H1 (cell line): ENCODE results near the gene CCDC136. TPM values are rescaled to one million over a fixed set of nuclear protein-coding genes. Genes with fewer than 3 reads are reported as not detected.

Experiments used
- CTCF ChIA-PET: fragments of 300-600 bp; sonication (Branson Sonifier 250); formaldehyde crosslinking; loops from one replicate; lab custom pipeline; 2021; ENCODE audit not compliant: partially characterized antibody; lab: Charles Lee
- POLR2A ChIA-PET: fragments of 300-600 bp; sonication (Branson Sonifier 250); formaldehyde crosslinking; loops from one replicate; lab custom pipeline; 2021; ENCODE audit warnings: inconsistent platforms; ENCODE audit not compliant: partially characterized antibody; lab: Charles Lee
- DNase-seq, 2 experiments: peaks; one replicate each; pipeline versions ENCODE4 v3.0.0 to v3.0.0-alpha.2; 2010 to 2022; ENCODE audit warnings: low spot score in 2 of 2, low read depth in 1 of 2, mixed read lengths in 1 of 2
- FAIRE-seq: peaks from 2 replicates; lab custom pipeline; 2011; peaks lifted over from hg19 to GRCh38; lab: Jason Lieb, UNC
- H2AFZ ChIP-seq: 2 replicates; pipeline ENCODE4 v1.8.1; 2012; ENCODE audit warnings: low read length, inconsistent platforms
- H2AK5ac ChIP-seq: 2 replicates; pipeline ENCODE4 v1.6.1; 2013; ENCODE audit warnings: low read depth, low read length
- H2BK120ac ChIP-seq: replicated peaks from 2 replicates; pipeline ENCODE3; 2013; ENCODE audit warnings: low read depth, low read length, inconsistent platforms
- H2BK12ac ChIP-seq: 2 replicates; pipeline ENCODE4 v1.6.1; 2013; ENCODE audit warnings: low read depth, low read length
- H2BK15ac ChIP-seq: 2 replicates; pipeline ENCODE4 v1.6.1; 2013; ENCODE audit warnings: low read length
- H2BK20ac ChIP-seq: 2 replicates; pipeline ENCODE4 v1.6.1; 2013; ENCODE audit warnings: low read length
- H2BK5ac ChIP-seq: 2 replicates; pipeline ENCODE4 v1.6.1; 2013; ENCODE audit warnings: low read depth, low read length
- H3K14ac ChIP-seq: 2 replicates; pipeline ENCODE4 v1.6.1; 2013; ENCODE audit warnings: inconsistent platforms; ENCODE audit not compliant: insufficient read length
- H3K18ac ChIP-seq: 2 replicates; pipeline ENCODE4 v1.6.1; 2013; ENCODE audit warnings: low read length; ENCODE audit errors: extremely low read depth
- H3K23ac ChIP-seq: 2 replicates; pipeline ENCODE4 v1.6.1; 2013; ENCODE audit warnings: inconsistent platforms; ENCODE audit not compliant: insufficient read length
- H3K23me2 ChIP-seq: 2 replicates; pipeline ENCODE4 v1.6.1; 2013; ENCODE audit warnings: low read depth, low read length
- H3K27ac ChIP-seq: 2 replicates; pipeline ENCODE4 v1.6.1; 2011; ENCODE audit warnings: low read depth, low read length, inconsistent platforms
- H3K27me3 ChIP-seq, 4 experiments: replicated peaks in 1 of 4; 1 replicate in 1 of 4; 2 replicates in 3 of 4; pipeline versions ENCODE4 v1.6.1 to v1.8.1; 2011 to 2013; ENCODE audit warnings: low read length in 3 of 4, mild to moderate bottlenecking in 3 of 4, inconsistent platforms in 2 of 4, mixed read lengths in 2 of 4, moderate library complexity in 1 of 4; ENCODE audit not compliant: control insufficient read depth in 3 of 4, insufficient read depth in 3 of 4; ENCODE audit errors: extremely low read depth in 1 of 4
- H3K36me3 ChIP-seq, 4 experiments: 2 replicates each; pipeline versions ENCODE4 v1.6.1 to v1.8.1; 2011 to 2013; ENCODE audit warnings: mild to moderate bottlenecking in 4 of 4, low read length in 3 of 4, moderate library complexity in 2 of 4, control low read depth in 1 of 4, inconsistent platforms in 1 of 4; ENCODE audit not compliant: insufficient read depth in 4 of 4, control insufficient read depth in 2 of 4
- H3K4ac ChIP-seq: replicated peaks from 2 replicates; pipeline ENCODE3; 2013; ENCODE audit warnings: low read length, low read depth, mixed read lengths, inconsistent platforms; ENCODE audit not compliant: insufficient read length
- H3K4me1 ChIP-seq, 4 experiments: replicated peaks in 1 of 4; 1 replicate in 1 of 4; 2 replicates in 3 of 4; pipeline versions ENCODE4 v1.6.1 to v1.8.1; 2011 to 2013; ENCODE audit warnings: low read length in 3 of 4, inconsistent platforms in 2 of 4, mixed read lengths in 1 of 4; ENCODE audit not compliant: insufficient read depth in 4 of 4, control insufficient read depth in 3 of 4
- H3K4me2 ChIP-seq, 2 experiments: 2 replicates each; pipeline versions ENCODE4 v1.6.1 to v1.8.1; 2011 to 2013; ENCODE audit warnings: low read depth in 2 of 2, low read length in 2 of 2, control low read depth in 1 of 2, inconsistent platforms in 1 of 2, mild to moderate bottlenecking in 1 of 2; ENCODE audit not compliant: insufficient read depth in 1 of 2
- H3K4me3 ChIP-seq, 4 experiments: fragments of 200-600, 300-600 bp in 1 of 4; sonication (generic), shearing (Covaris generic), sonication (Bioruptor Twin) in 1 of 4; 2 replicates each; pipeline versions ENCODE4 v1.5.1 to v1.8.1; 2011 to 2016; ENCODE audit warnings: low read length in 4 of 4, low read depth in 3 of 4, control low read depth in 2 of 4, inconsistent platforms in 2 of 4, mild to moderate bottlenecking in 2 of 4, mixed read lengths in 1 of 4, moderate library complexity in 1 of 4; ENCODE audit not compliant: insufficient read depth in 2 of 4; ENCODE audit errors: extremely low read depth in 1 of 4
- H3K56ac ChIP-seq: replicated peaks from 2 replicates; pipeline ENCODE3; 2013; ENCODE audit warnings: low read depth, mild to moderate bottlenecking, mixed read lengths, low read length, inconsistent platforms; ENCODE audit not compliant: insufficient read length
- H3K79me1 ChIP-seq: 2 replicates; pipeline ENCODE4 v1.6.1; 2013; ENCODE audit warnings: low read depth, low read length, control low read depth
- H3K79me2 ChIP-seq, 2 experiments: 2 replicates each; pipeline versions ENCODE4 v1.6.1 to v1.8.1; 2012 to 2013; ENCODE audit warnings: low read length in 2 of 2, mild to moderate bottlenecking in 2 of 2, inconsistent platforms in 1 of 2; ENCODE audit not compliant: insufficient read depth in 2 of 2, control insufficient read depth in 1 of 2
- H3K9ac ChIP-seq, 4 experiments: replicated peaks in 1 of 4; 1 replicate in 1 of 4; 2 replicates in 3 of 4; pipeline versions ENCODE4 v1.6.1 to v1.8.1; 2011 to 2013; ENCODE audit warnings: low read depth in 3 of 4, low read length in 3 of 4, control low read depth in 2 of 4, mild to moderate bottlenecking in 2 of 4, moderate library complexity in 2 of 4, inconsistent platforms in 1 of 4; ENCODE audit errors: extremely low read depth in 1 of 4
- H3K9me3 ChIP-seq, 2 experiments: 2 replicates each; pipeline versions ENCODE4 v1.6.1 to v1.8.1; 2012 to 2013; ENCODE audit warnings: mild to moderate bottlenecking in 2 of 2, moderate library complexity in 2 of 2, control low read depth in 1 of 2, inconsistent platforms in 1 of 2, low read depth in 1 of 2, low read length in 1 of 2, mixed read lengths in 1 of 2; ENCODE audit not compliant: insufficient read depth in 2 of 2
- H4K20me1 ChIP-seq, 2 experiments: replicated peaks in 1 of 2; 2 replicates each; pipeline versions ENCODE3 to v1.8.1; 2011 to 2013; ENCODE audit warnings: inconsistent platforms in 2 of 2, low read length in 2 of 2, mild to moderate bottlenecking in 1 of 2; ENCODE audit not compliant: insufficient read depth in 2 of 2, control insufficient read depth in 1 of 2
- H4K5ac ChIP-seq: 2 replicates; pipeline ENCODE4 v1.6.1; 2013; ENCODE audit warnings: low read length, low read depth, mixed read lengths, inconsistent platforms; ENCODE audit not compliant: insufficient read length
- H4K8ac ChIP-seq: 2 replicates; pipeline ENCODE4 v1.8.0; 2013; ENCODE audit warnings: mild to moderate bottlenecking, moderate library complexity, low read length, inconsistent platforms; ENCODE audit not compliant: insufficient read depth; ENCODE audit errors: extremely low read depth
- H4K91ac ChIP-seq: replicated peaks from 2 replicates; pipeline ENCODE3; 2013; ENCODE audit warnings: low read length, mixed read lengths, inconsistent platforms; ENCODE audit not compliant: insufficient read length
- BACH1 ChIP-seq: IDR thresholded peaks from 2 replicates; pipeline ENCODE4 v1.6.1; 2012; ENCODE audit warnings: low read length, improper control_type of control experiment
- BCL11A ChIP-seq, 2 experiments: IDR thresholded peaks; one replicate each; pipeline ENCODE4 v1.6.1; 2011; ENCODE audit warnings: low read depth in 2 of 2, low read length in 2 of 2, mild to moderate bottlenecking in 2 of 2
- CBX8 ChIP-seq: fragments of 300-800, 300-1000 bp; sonication (generic); IDR thresholded peaks from 2 replicates; pipeline ENCODE4 v1.7.1; 2016; ENCODE audit warnings: low read depth, low read length, borderline replicate concordance
- GTF2F1 ChIP-seq: IDR thresholded peaks from 2 replicates; pipeline ENCODE4 v1.6.1; 2012; ENCODE audit warnings: low read depth, low read length, improper control_type of control experiment, borderline replicate concordance
- MAX ChIP-seq: IDR thresholded peaks from 2 replicates; pipeline ENCODE4 v1.6.1; 2012; ENCODE audit warnings: inconsistent platforms
- RXRA ChIP-seq: IDR thresholded peaks from 2 replicates; pipeline ENCODE4 v1.6.1; 2011; ENCODE audit warnings: low read depth, mild to moderate bottlenecking, low read length, moderate library complexity; ENCODE audit not compliant: insufficient read depth
- SAP30 ChIP-seq: fragments of 300-600 bp; sonication (generic); IDR thresholded peaks from 2 replicates; pipeline ENCODE4 v1.7.1; 2012; ENCODE audit warnings: low read length, moderate library complexity, mild to moderate bottlenecking, inconsistent platforms; ENCODE audit not compliant: insufficient read depth, insufficient replicate concordance
- SIN3A ChIP-seq, 2 experiments: IDR thresholded peaks in 1 of 2; conservative IDR thresholded peaks in 1 of 2; 2 replicates each; pipeline ENCODE4 v1.6.1; 2011 to 2012; ENCODE audit warnings: low read length in 2 of 2, improper control_type of control experiment in 1 of 2, low read depth in 1 of 2, mild to moderate bottlenecking in 1 of 2
- SIX5 ChIP-seq: IDR thresholded peaks from 2 replicates; pipeline ENCODE4 v1.6.1; 2011; ENCODE audit warnings: mild to moderate bottlenecking, low read depth, low read length
- SP1 ChIP-seq: IDR thresholded peaks from 2 replicates; pipeline ENCODE4 v1.6.1; 2011; ENCODE audit warnings: low read depth, low read length
- SP4 ChIP-seq: IDR thresholded peaks from 2 replicates; pipeline ENCODE4 v1.6.1; 2012; ENCODE audit warnings: low read length, inconsistent platforms
- polyA plus RNA-seq, 7 experiments: library from polyadenylated mRNA; depleted of rRNA in 3 of 7; stranded (reverse) in 5 of 7; unstranded in 2 of 7; fragments of >200 nt in 5 of 7; fragments of 200-250 nt in 2 of 7; gene quantifications; 1 replicate in 5 of 7; 2 replicates in 1 of 7; 4 replicates in 1 of 7; pipeline versions ENCODE4 v1.2.1 to v1.2.3, GENCODE V29; 2011 to 2013; ENCODE audit warnings: missing spikeins in 2 of 7, mixed read lengths in 2 of 7
- total RNA-seq: library from RNA; stranded (reverse); fragmentation: NEBNext Ultra II Directional; extraction: Animal tissue kit (Norgen Biotek cat#: 25700); gene quantifications from 2 replicates; pipeline ENCODE4 v1.2.1, GENCODE V29; 2021

CCDC136 gene
- total and polyA plus RNA-seq, 2 of the 8 experiments (the other 6 are each of a cell fraction or from before 2014, with no cell fraction given) = 35.6 to 47.7 TPM

GRCh38 chr7:128759242-128759641 is 32.5 kb upstream of the CCDC136 start:
- no peak overlapping the region for H3K4ac ChIP-seq
- H3K14ac ChIP-seq = no peak overlapping the region
- H2AFZ ChIP-seq = no peak overlapping the region
- no peak overlapping the region for H3K18ac ChIP-seq
- no peak overlapping the region for H2BK20ac ChIP-seq
- DNase-seq (no peak), FAIRE-seq (no peak)
- no peaks in the 10 kb centered on the region for H3K27me3 ChIP-seq
- H4K20me1 ChIP-seq = peaks cover 0 to 14% of the 10 kb centered on the region in 2 experiments
- H2AK5ac ChIP-seq = no peak overlapping the region
- no peak overlapping the region for H4K8ac ChIP-seq
- H3K9ac ChIP-seq = no peak overlapping the region
- no peak for TF ChIP-seq MAX
- TF ChIP-seq SAP30 = no peak
- TF ChIP-seq RXRA = no peak
- no peak for TF ChIP-seq SP4
- TF ChIP-seq BACH1 = no peak
- TF ChIP-seq CBX8 = no peak
- no peak for TF ChIP-seq SIN3A (conservative IDR thresholded peaks at IDR 0.05 in 1 of 2, IDR thresholded peaks at IDR 0.05 in 1 of 2; ENCODE audit: low read depth in 1 of 2, low read length in 2 of 2)
- no peak for TF ChIP-seq BCL11A (IDR thresholded peaks at IDR 0.05; ENCODE audit: low read depth in 2 of 2, low read length in 2 of 2)
- TF ChIP-seq SIX5 = no peak
- no peak for TF ChIP-seq GTF2F1
- no peak for TF ChIP-seq SP1
- H3K4me2 ChIP-seq = no peak overlapping the region
- H4K5ac ChIP-seq = no peak overlapping the region
- H3K9me3 ChIP-seq = no peaks in the 10 kb centered on the region
- H2BK15ac ChIP-seq = no peak overlapping the region
- H3K23me2 ChIP-seq = no peaks in the 10 kb centered on the region
- no peak overlapping the region for H3K4me3 ChIP-seq
- H3K56ac ChIP-seq = no peak overlapping the region
- H2BK5ac ChIP-seq = no peak overlapping the region
- ChIA-PET CTCF (no interaction called here), POLR2A (interaction anchor here (1.0 kb wide), 1 partner anchor 19 kb away, joined by 4 read pairs; no protein-coding TSS in a partner anchor)
- H2BK120ac ChIP-seq = no peak overlapping the region
- peaks cover 0 to 9% of the 10 kb centered on the region in 2 experiments; a peak in 2 of 4 replicates for H3K79me2 ChIP-seq
- no peak overlapping the region for H3K27ac ChIP-seq
- no peak overlapping the region for H2BK12ac ChIP-seq
- H3K79me1 ChIP-seq = peaks cover 7% of the 10 kb centered on the region; the same call in 1 of the 2 replicates
- no peak overlapping the region for H3K23ac ChIP-seq
- peaks cover 15 to 95% (median 48%) of the 10 kb centered on the region in 4 experiments for H3K36me3 ChIP-seq
- no peak overlapping the region for H4K91ac ChIP-seq
- no peaks in the 10 kb centered on the region for H3K4me1 ChIP-seq
